CD4-positive, alpha-beta T cell treated with Interleukin-15 for 4 hours (primary cell): ENCODE results near the gene COA3.

Experiments
- DNase-seq: peaks from one replicate; pipeline ENCODE4 v3.0.0-alpha.2; 2020; ENCODE audit warnings: low spot score

COA3 gene

GRCh38 chr17:42798383-42799380 is at the start of gene COA3, which contains the start of gene CNTD1:
Gene COA3, minus strand, starts transcription at chr17:42798704. Its CDS starts 23 bp downstream, at chr17:42798681.
Gene CNTD1, plus strand, starts transcription at chr17:42798861. Its CDS starts 207 bp downstream, at chr17:42799068.
- peak; percentile 74 for DNase-seq

- no peak for DNase-seq
These were observed 49.6 kb upstream of the COA3 start for GRCh38 chr17:42848093-42848492.

GRCh38 chr17:42846594-42847280 is 48.2 kb upstream of the COA3 start:
- DNase-seq, result no peak

- peak; percentile 10 for DNase-seq
These were observed 47.6 kb upstream of the COA3 start for GRCh38 chr17:42845918-42846593.

GRCh38 chr17:42845556-42845917 is 47.0 kb upstream of the COA3 start:
- DNase-seq, result no peak

- no peak for DNase-seq
These were observed 46.5 kb upstream of the COA3 start for GRCh38 chr17:42844761-42845555.

- DNase-seq, result no peak
These were observed 45.8 kb upstream of the COA3 start, which contains the start of gene AOC2 for GRCh38 chr17:42844271-42844670. Gene AOC2, plus strand, starts transcription at chr17:42844580. Its CDS starts 47 bp downstream, at chr17:42844627.

GRCh38 chr17:42843358-42843934 is 44.9 kb upstream of the COA3 start:
- DNase-seq, result peak; percentile 24

- DNase-seq, result no peak
These were observed 43.6 kb upstream of the COA3 start for GRCh38 chr17:42841975-42842685.

- no peak for DNase-seq
These were observed 37.2 kb upstream of the COA3 start for GRCh38 chr17:42835732-42836131.

GRCh38 chr17:42833767-42834422 is 35.4 kb upstream of the COA3 start:
- DNase-seq, result no peak

GRCh38 chr17:42832934-42833766 is 34.6 kb upstream of the COA3 start, which contains the start of gene PSME3:
Gene PSME3, plus strand, starts transcription at chr17:42833397. Its CDS starts 235 bp downstream, at chr17:42833632.
- DNase-seq, result peak; percentile 88

GRCh38 chr17:42832213-42832933 is 33.9 kb upstream of the COA3 start:
- DNase-seq, result peak; percentile 12

GRCh38 chr17:42830971-42831370 is 32.5 kb upstream of the COA3 start:
- no peak for DNase-seq

GRCh38 chr17:42827472-42827871 is 29.0 kb upstream of the COA3 start:
- no peak for DNase-seq

GRCh38 chr17:42821176-42821575 is 22.7 kb upstream of the COA3 start:
- no peak for DNase-seq

GRCh38 chr17:42819939-42820535 is 21.5 kb upstream of the COA3 start:
- DNase-seq, result peak; percentile 55

GRCh38 chr17:42818379-42818778 is 19.9 kb upstream of the COA3 start:
- DNase-seq, result no peak
